ENCODE results near the gene KHDC4.
A peak's percentile ranks its signal among the peaks of the same experiment; 100 is the strongest.
"Not testable (repeated sequence)": the region's sequence is repeated elsewhere in the genome, so short reads cannot be mapped to it uniquely, and the experiment has no call there.

The KHDC4 gene

GRCh38 chr1:155940993-155941844 is 7.0 kb upstream of the KHDC4 start, which contains the start of gene RXFP4:
TSS of gene RXFP4 (plus strand) at chr1:155941638. CDS start at chr1:155941710, 72 bp downstream.
- DNase-seq (ENCODE audit: low read depth in 3 of 3) = no peak

- DNase-seq (ENCODE audit: low read depth in 3 of 3) = no peak
Measured at GRCh38 chr1:155940482-155940992, 6.3 kb upstream of the KHDC4 start.

- no peak for DNase-seq (ENCODE audit: low read depth in 3 of 3)
Measured at GRCh38 chr1:155938220-155938627, 4.0 kb upstream of the KHDC4 start.

GRCh38 chr1:155934936-155935590 is 850 bp upstream of the KHDC4 start:
- no peak for DNase-seq (ENCODE audit: low read depth in 3 of 3)

- no peak for DNase-seq (ENCODE audit: low read depth in 3 of 3)
Measured at GRCh38 chr1:155933591-155934096, 569 bp downstream of the KHDC4 start.

- DNase-seq (ENCODE audit: low read depth in 3 of 3) = no peak
Measured at GRCh38 chr1:155932487-155932886, 1.7 kb downstream of the KHDC4 start.

- DNase-seq (ENCODE audit: low read depth in 3 of 3) = no peak
Measured at GRCh38 chr1:155932081-155932480, 2.1 kb downstream of the KHDC4 start.

- DNase-seq (ENCODE audit: low read depth in 3 of 3) = no peak
Measured at GRCh38 chr1:155931332-155932038, 2.7 kb downstream of the KHDC4 start.

GRCh38 chr1:155930725-155931124 is 3.5 kb downstream of the KHDC4 start:
- DNase-seq (ENCODE audit: low read depth in 3 of 3) = not testable (repeated sequence)

GRCh38 chr1:155929057-155929456 is 5.2 kb downstream of the KHDC4 start:
- no peak for DNase-seq (ENCODE audit: low read depth in 3 of 3)

GRCh38 chr1:155925506-155925905 is 8.7 kb downstream of the KHDC4 start:
- no peak for DNase-seq (ENCODE audit: low read depth in 3 of 3)

- no peak for DNase-seq (ENCODE audit: low read depth in 3 of 3)
Measured at GRCh38 chr1:155920717-155921116, 13.5 kb downstream of the KHDC4 start.

- no peak for DNase-seq (ENCODE audit: low read depth in 3 of 3)
Measured at GRCh38 chr1:155919801-155920200, 14.4 kb downstream of the KHDC4 start.

- no peak for DNase-seq (ENCODE audit: low read depth in 3 of 3)
Measured at GRCh38 chr1:155918660-155919059, 15.6 kb downstream of the KHDC4 start.

- no peak for DNase-seq (ENCODE audit: low read depth in 3 of 3)
Measured at GRCh38 chr1:155913969-155914757, 20.1 kb downstream of the KHDC4 start.

- no peak for DNase-seq (ENCODE audit: low read depth in 3 of 3)
Measured at GRCh38 chr1:155912056-155912536, 22.1 kb downstream of the KHDC4 start.

GRCh38 chr1:155911156-155912055 is 22.8 kb downstream of the KHDC4 start, which contains the start of gene RIT1:
TSS of gene RIT1 (minus strand) at chr1:155911349. CDS start at chr1:155910761, 588 bp downstream.
- peak; percentile 72 to 83 (median 74) for DNase-seq (ENCODE audit: low read depth in 3 of 3)

GRCh38 chr1:155910621-155911121 is 23.5 kb downstream of the KHDC4 start:
- peak in 1 of 3 experiments; percentile 8 for DNase-seq (ENCODE audit: low read depth in 3 of 3)

- no peak for DNase-seq (ENCODE audit: low read depth in 3 of 3)
Measured at GRCh38 chr1:155909894-155910293, 24.3 kb downstream of the KHDC4 start.

- no peak for DNase-seq (ENCODE audit: low read depth in 3 of 3)
Measured at GRCh38 chr1:155904261-155904660, 30.0 kb downstream of the KHDC4 start.
